Measurements from ENCODE around the gene DPH1.

DNA sequence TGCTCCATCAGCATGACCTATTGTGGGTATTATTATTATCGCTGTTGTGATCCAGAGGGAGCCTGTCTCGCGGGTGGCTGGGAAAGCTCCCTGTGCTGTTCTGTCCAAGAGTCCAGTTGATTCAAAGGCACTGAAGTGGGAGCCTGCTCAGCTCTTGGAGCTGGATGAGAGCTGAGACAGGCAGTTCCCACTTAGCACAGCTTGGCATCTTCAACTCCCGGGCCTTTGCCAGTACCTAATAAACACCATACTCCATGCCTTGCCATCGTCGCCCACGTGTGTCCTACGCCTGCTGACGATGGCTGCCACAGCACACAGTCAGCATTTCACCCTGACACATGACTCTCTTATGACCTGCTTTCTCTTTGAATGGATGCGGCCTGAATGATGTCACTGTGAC is 37.4 kb upstream of the DPH1 start:
- TF ChIP-seq, protein P1, sequence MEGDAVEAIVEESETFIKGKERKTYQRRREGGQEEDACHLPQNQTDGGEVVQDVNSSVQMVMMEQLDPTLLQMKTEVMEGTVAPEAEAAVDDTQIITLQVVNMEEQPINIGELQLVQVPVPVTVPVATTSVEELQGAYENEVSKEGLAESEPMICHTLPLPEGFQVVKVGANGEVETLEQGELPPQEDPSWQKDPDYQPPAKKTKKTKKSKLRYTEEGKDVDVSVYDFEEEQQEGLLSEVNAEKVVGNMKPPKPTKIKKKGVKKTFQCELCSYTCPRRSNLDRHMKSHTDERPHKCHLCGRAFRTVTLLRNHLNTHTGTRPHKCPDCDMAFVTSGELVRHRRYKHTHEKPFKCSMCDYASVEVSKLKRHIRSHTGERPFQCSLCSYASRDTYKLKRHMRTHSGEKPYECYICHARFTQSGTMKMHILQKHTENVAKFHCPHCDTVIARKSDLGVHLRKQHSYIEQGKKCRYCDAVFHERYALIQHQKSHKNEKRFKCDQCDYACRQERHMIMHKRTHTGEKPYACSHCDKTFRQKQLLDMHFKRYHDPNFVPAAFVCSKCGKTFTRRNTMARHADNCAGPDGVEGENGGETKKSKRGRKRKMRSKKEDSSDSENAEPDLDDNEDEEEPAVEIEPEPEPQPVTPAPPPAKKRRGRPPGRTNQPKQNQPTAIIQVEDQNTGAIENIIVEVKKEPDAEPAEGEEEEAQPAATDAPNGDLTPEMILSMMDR (IDR thresholded peaks at IDR 0.05): no peak
- peak in 1 of 2 donors; percentile 18 for TF ChIP-seq POLR2A (IDR thresholded peaks at IDR 0.05)

All from thyroid gland (tissue), 4 donors.